Natural killer cell (primary cell): ENCODE measurements around the gene OPN3. TPM values are rescaled to one million over a fixed set of nuclear protein-coding genes. Genes with fewer than 3 reads are reported as not detected.
"Not testable (repeated sequence)": the region's sequence is repeated elsewhere in the genome, so short reads cannot be mapped to it uniquely, and the experiment has no call there.

ENCODE experiments used
- ATAC-seq, 3 donors: fragments of 150-1000 bp in 2 of 3; fragments of 200-7000 bp in 1 of 3; cut with Tn5 transposase; 1 replicate in 1 of 3; 2 replicates in 2 of 3; pipeline ENCODE4 v1.10.0; 2021; ENCODE audit warnings: mild to moderate bottlenecking in 2 of 3, moderate library complexity in 2 of 3
- DNase-seq, 2 donors: peaks; one replicate each; pipeline versions ENCODE4 v3.0.0 to v3.0.0-alpha.2; 2013 to 2021; ENCODE audit warnings: mixed read lengths in 1 of 2
- H3K27ac ChIP-seq: one replicate; pipeline ENCODE4 v1.5.1; 2013; ENCODE audit warnings: mild to moderate bottlenecking, low read length
- H3K27me3 ChIP-seq: one replicate; pipeline ENCODE4 v1.6.1; 2013; ENCODE audit warnings: low read length; ENCODE audit not compliant: control insufficient read depth, insufficient read depth
- H3K36me3 ChIP-seq: one replicate; pipeline ENCODE4 v1.6.1; 2013; ENCODE audit warnings: low read length; ENCODE audit not compliant: control insufficient read depth, insufficient read depth
- H3K4me1 ChIP-seq: one replicate; pipeline ENCODE4 v1.6.1; 2013; ENCODE audit warnings: low read length; ENCODE audit not compliant: control insufficient read depth, insufficient read depth
- H3K4me3 ChIP-seq: one replicate; pipeline ENCODE4 v1.5.1; 2013; ENCODE audit warnings: low read length
- H3K9me3 ChIP-seq: one replicate; pipeline ENCODE4 v1.6.1; 2013; ENCODE audit warnings: low read length; ENCODE audit not compliant: control insufficient read depth, insufficient read depth
- H3K27ac Mint-ChIP-seq, 2 donors: one replicate each; pipeline ENCODE4 v1.8.0; 2022; ENCODE audit warnings: mild to moderate bottlenecking in 2 of 2, mixed read lengths in 2 of 2, moderate library complexity in 1 of 2
- H3K27me3 Mint-ChIP-seq, 2 donors: one replicate each; pipeline ENCODE4 v1.8.0; 2022; ENCODE audit warnings: low read depth in 2 of 2, mixed read lengths in 2 of 2
- H3K36me3 Mint-ChIP-seq: one replicate; pipeline ENCODE4 v1.8.0; 2022; ENCODE audit warnings: mixed read lengths
- H3K4me1 Mint-ChIP-seq, 2 donors: one replicate each; pipeline ENCODE4 v1.8.0; 2022; ENCODE audit warnings: mixed read lengths in 2 of 2
- H3K4me3 Mint-ChIP-seq: one replicate; pipeline ENCODE4 v1.8.0; 2022; ENCODE audit warnings: mild to moderate bottlenecking, moderate library complexity, mixed read lengths
- H3K9me3 Mint-ChIP-seq, 2 donors: one replicate each; pipeline ENCODE4 v1.8.0; 2022; ENCODE audit warnings: mixed read lengths in 2 of 2
- CTCF ChIP-seq: fragments of 200-600 bp; IDR thresholded peaks from one replicate; pipeline ENCODE4 v1.8.0; 2022; ENCODE audit warnings: antibody characterized with exemption
- WGBS: methylation state at CpG from one replicate; pipeline ENCODE4 v1.1.7; 2013; ENCODE audit warnings: missing lambda C conversion rate; ENCODE audit not compliant: insufficient coverage; 5-methylcytosine and 5-hydroxymethylcytosine counted together
- intact Hi-C: fragments of 100-400 bp; cut with micrococcal nuclease; formaldehyde crosslinking; loops from one replicate; pipeline ENCODE4 v1.14.2; 2022
- total RNA-seq, 4 donors: library from RNA; stranded (reverse); fragments of 120-200 nt in 1 of 4; gene quantifications; one replicate each; pipeline versions ENCODE4 v1.2.3 to v1.2.4, GENCODE V29; 2013 to 2022

OPN3 gene
- total RNA-seq, 3 donors from 2014 or later (not counting 1 experiment from before 2014, with no cell fraction given) = 3.9 to 5.1 (median 4.1) TPM

GRCh38 chr1:241672301-241672700 lies 32.1 kb upstream of the OPN3 start:
- no peak for ATAC-seq
- Mint-ChIP-seq H3K27ac (no peak overlapping the region), H3K36me3 (no peaks in the 10 kb centered on the region), H3K4me3 (no peak overlapping the region), H3K4me1 (peaks cover 0 to 1% of the 10 kb centered on the region in 2 donors), H3K27me3 (peaks cover 10 to 16% of the 10 kb centered on the region in 2 donors), H3K9me3 (no peaks in the 10 kb centered on the region)
- H3K27ac ChIP-seq = no peak overlapping the region
- no CpG with 5 or more reads among the region's 1 CpG for WGBS
- H3K27me3 ChIP-seq = no peaks in the 10 kb centered on the region
- intact Hi-C loops = no loop called here
- H3K4me1 ChIP-seq = no peaks in the 10 kb centered on the region
- no peak for TF ChIP-seq CTCF
- H3K36me3 ChIP-seq = no peaks in the 10 kb centered on the region
- DNase-seq = no peak
- no peak overlapping the region for H3K4me3 ChIP-seq
- H3K9me3 ChIP-seq = peaks cover 2% of the 10 kb centered on the region

DNA sequence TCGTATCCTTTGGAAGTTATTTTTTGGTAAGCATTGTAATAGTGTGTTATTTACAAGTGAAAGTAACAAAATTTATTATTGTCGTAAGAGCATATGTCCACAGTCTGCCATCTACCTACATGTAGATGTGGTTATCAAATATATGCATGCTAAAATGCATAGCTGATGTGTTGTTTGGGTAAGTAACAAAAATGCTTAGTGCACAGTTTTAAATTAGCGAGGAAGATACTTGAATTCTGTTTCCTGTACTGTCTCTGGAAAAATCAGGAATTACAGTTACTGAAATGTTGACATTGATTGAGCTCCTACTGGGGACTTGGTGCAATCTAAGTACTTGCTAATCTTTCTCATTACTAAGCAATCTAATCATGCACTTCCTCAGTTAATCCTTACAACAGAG lies 26.2 kb upstream of the OPN3 start:
- Histone ChIP-seq H3K36me3 (no peaks in the 10 kb centered on the region), H3K27me3 (no peaks in the 10 kb centered on the region), H3K27ac (no peak overlapping the region), H3K4me1 (no peaks in the 10 kb centered on the region), H3K4me3 (no peak overlapping the region), H3K9me3 (no peaks in the 10 kb centered on the region)
- H3K4me1 Mint-ChIP-seq = no peaks in the 10 kb centered on the region
- H3K27ac Mint-ChIP-seq = no peak overlapping the region
- whole genome bisulfite sequencing = 94% methylated on average over 1 of the region's 3 CpGs
- TF ChIP-seq CTCF = no peak
- intact Hi-C loops = no loop called here
- no peak for ATAC-seq
- DNase-seq = no peak
- no peak overlapping the region for H3K4me3 Mint-ChIP-seq
- H3K27me3 Mint-ChIP-seq = peaks cover 9 to 12% of the 10 kb centered on the region in 2 donors
- no peaks in the 10 kb centered on the region for H3K9me3 Mint-ChIP-seq
- H3K36me3 Mint-ChIP-seq = no peaks in the 10 kb centered on the region

GRCh38 chr1:241660424-241660972 lies 20.3 kb upstream of the OPN3 start:
- H3K36me3 Mint-ChIP-seq = no peaks in the 10 kb centered on the region
- Histone ChIP-seq H3K36me3 (no peaks in the 10 kb centered on the region), H3K27ac (no peak overlapping the region), H3K4me1 (no peaks in the 10 kb centered on the region), H3K27me3 (no peaks in the 10 kb centered on the region), H3K9me3 (no peaks in the 10 kb centered on the region), H3K4me3 (no peak overlapping the region)
- no peaks in the 10 kb centered on the region for H3K4me1 Mint-ChIP-seq
- intact Hi-C loops = no loop called here
- peaks cover 14 to 39% of the 10 kb centered on the region in 2 donors for H3K27me3 Mint-ChIP-seq
- no peak overlapping the region for H3K4me3 Mint-ChIP-seq
- no peak for TF ChIP-seq CTCF
- H3K27ac Mint-ChIP-seq = no peak overlapping the region
- ATAC-seq (no peak), DNase-seq (no peak)
- 83% methylated on average over 3 of the region's 5 CpGs for WGBS
- no peaks in the 10 kb centered on the region for H3K9me3 Mint-ChIP-seq

GRCh38 chr1:241659016-241659415 lies 18.8 kb upstream of the OPN3 start:
- ATAC-seq, H3K4me3 ChIP-seq, H3K27ac ChIP-seq, H3K27ac Mint-ChIP-seq, H3K4me3 Mint-ChIP-seq, H3K4me1 Mint-ChIP-seq, H3K36me3 ChIP-seq, H3K27me3 ChIP-seq, H3K4me1 ChIP-seq, intact Hi-C loops, H3K9me3 Mint-ChIP-seq, H3K9me3 ChIP-seq, DNase-seq, H3K36me3 Mint-ChIP-seq: not testable (repeated sequence)
- no CpG with 5 or more reads among the region's 2 CpGs for WGBS
- peaks cover 10 to 37% of the 10 kb centered on the region in 2 donors for H3K27me3 Mint-ChIP-seq
